Natural killer cell (primary cell): ENCODE results near the gene KCNF1. TPM values are rescaled to one million over a fixed set of nuclear protein-coding genes. Genes with fewer than 3 reads are reported as not detected.

Source experiments
- ATAC-seq, 3 donors: fragments of 150-1000 bp in 2 of 3; fragments of 200-7000 bp in 1 of 3; cut with Tn5 transposase; 1 replicate in 1 of 3; 2 replicates in 2 of 3; pipeline ENCODE4 v1.10.0; 2021; ENCODE audit warnings: mild to moderate bottlenecking in 2 of 3, moderate library complexity in 2 of 3
- DNase-seq, 2 donors: peaks; one replicate each; pipeline versions ENCODE4 v3.0.0 to v3.0.0-alpha.2; 2013 to 2021; ENCODE audit warnings: mixed read lengths in 1 of 2
- H3K27ac ChIP-seq: one replicate; pipeline ENCODE4 v1.5.1; 2013; ENCODE audit warnings: mild to moderate bottlenecking, low read length
- H3K27me3 ChIP-seq: one replicate; pipeline ENCODE4 v1.6.1; 2013; ENCODE audit warnings: low read length; ENCODE audit not compliant: control insufficient read depth, insufficient read depth
- H3K36me3 ChIP-seq: one replicate; pipeline ENCODE4 v1.6.1; 2013; ENCODE audit warnings: low read length; ENCODE audit not compliant: control insufficient read depth, insufficient read depth
- H3K4me1 ChIP-seq: one replicate; pipeline ENCODE4 v1.6.1; 2013; ENCODE audit warnings: low read length; ENCODE audit not compliant: control insufficient read depth, insufficient read depth
- H3K4me3 ChIP-seq: one replicate; pipeline ENCODE4 v1.5.1; 2013; ENCODE audit warnings: low read length
- H3K9me3 ChIP-seq: one replicate; pipeline ENCODE4 v1.6.1; 2013; ENCODE audit warnings: low read length; ENCODE audit not compliant: control insufficient read depth, insufficient read depth
- H3K27ac Mint-ChIP-seq, 2 donors: one replicate each; pipeline ENCODE4 v1.8.0; 2022; ENCODE audit warnings: mild to moderate bottlenecking in 2 of 2, mixed read lengths in 2 of 2, moderate library complexity in 1 of 2
- H3K27me3 Mint-ChIP-seq, 2 donors: one replicate each; pipeline ENCODE4 v1.8.0; 2022; ENCODE audit warnings: low read depth in 2 of 2, mixed read lengths in 2 of 2
- H3K36me3 Mint-ChIP-seq: one replicate; pipeline ENCODE4 v1.8.0; 2022; ENCODE audit warnings: mixed read lengths
- H3K4me1 Mint-ChIP-seq, 2 donors: one replicate each; pipeline ENCODE4 v1.8.0; 2022; ENCODE audit warnings: mixed read lengths in 2 of 2
- H3K4me3 Mint-ChIP-seq: one replicate; pipeline ENCODE4 v1.8.0; 2022; ENCODE audit warnings: mild to moderate bottlenecking, moderate library complexity, mixed read lengths
- H3K9me3 Mint-ChIP-seq, 2 donors: one replicate each; pipeline ENCODE4 v1.8.0; 2022; ENCODE audit warnings: mixed read lengths in 2 of 2
- WGBS: methylation state at CpG from one replicate; pipeline ENCODE4 v1.1.7; 2013; ENCODE audit warnings: missing lambda C conversion rate; ENCODE audit not compliant: insufficient coverage; 5-methylcytosine and 5-hydroxymethylcytosine counted together
- intact Hi-C: fragments of 100-400 bp; cut with micrococcal nuclease; formaldehyde crosslinking; loops from one replicate; pipeline ENCODE4 v1.14.2; 2022
- total RNA-seq, 4 donors: library from RNA; stranded (reverse); fragments of 120-200 nt in 1 of 4; gene quantifications; one replicate each; pipeline versions ENCODE4 v1.2.3 to v1.2.4, GENCODE V29; 2013 to 2022
- TF ChIP-seq, protein P1 (sequence below): fragments of 200-600 bp; IDR thresholded peaks from one replicate; pipeline ENCODE4 v1.8.0; 2022; ENCODE audit warnings: antibody characterized with exemption

The KCNF1 gene
- total RNA-seq, 3 donors from 2014 or later (not counting 1 experiment from before 2014, with no cell fraction given): not detected

DNA sequence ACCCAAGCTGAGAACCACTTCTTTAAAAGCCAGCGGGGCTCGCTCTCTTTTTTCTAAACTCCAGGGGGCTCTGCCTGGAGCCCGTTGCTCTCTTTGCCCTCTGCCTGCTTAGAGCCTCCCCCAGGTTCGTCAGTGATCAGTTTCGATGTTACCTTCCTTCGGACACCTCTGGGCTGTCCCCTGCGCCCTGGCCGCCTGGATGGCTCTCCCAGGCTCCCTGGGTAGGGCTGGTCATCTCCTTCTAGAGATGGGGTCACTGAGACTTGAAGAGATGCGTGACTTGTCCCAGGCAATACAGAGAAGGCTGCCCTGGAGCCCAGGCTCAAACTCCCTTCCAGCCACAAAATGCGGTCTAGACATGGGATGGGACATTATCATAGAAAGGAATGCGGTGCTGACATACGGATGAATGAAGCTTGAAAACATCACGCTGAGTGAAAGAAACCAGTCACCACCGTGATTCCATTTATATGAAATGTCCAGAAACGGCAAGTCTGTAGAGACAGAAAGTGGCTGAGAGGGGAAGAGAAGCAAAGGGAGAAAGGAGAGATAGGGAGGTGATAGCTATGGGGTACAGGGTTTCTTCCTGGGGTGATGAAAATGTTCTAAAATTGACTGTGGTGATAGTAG is 14.6 kb downstream of the KCNF1 start:
- Histone ChIP-seq H3K4me3 (no peak overlapping the region), H3K36me3 (no peaks in the 10 kb centered on the region), H3K27me3 (no peaks in the 10 kb centered on the region), H3K4me1 (no peaks in the 10 kb centered on the region), H3K9me3 (no peaks in the 10 kb centered on the region), H3K27ac (no peak overlapping the region)
- H3K9me3 Mint-ChIP-seq: no peaks in the 10 kb centered on the region
- no peak overlapping the region for H3K4me3 Mint-ChIP-seq
- no peak overlapping the region for H3K27ac Mint-ChIP-seq
- 72% methylated on average over 15 of the region's 15 CpGs for WGBS
- H3K27me3 Mint-ChIP-seq: peaks cover 9 to 31% of the 10 kb centered on the region in 2 donors
- no peaks in the 10 kb centered on the region for H3K4me1 Mint-ChIP-seq
- TF ChIP-seq, protein P1, sequence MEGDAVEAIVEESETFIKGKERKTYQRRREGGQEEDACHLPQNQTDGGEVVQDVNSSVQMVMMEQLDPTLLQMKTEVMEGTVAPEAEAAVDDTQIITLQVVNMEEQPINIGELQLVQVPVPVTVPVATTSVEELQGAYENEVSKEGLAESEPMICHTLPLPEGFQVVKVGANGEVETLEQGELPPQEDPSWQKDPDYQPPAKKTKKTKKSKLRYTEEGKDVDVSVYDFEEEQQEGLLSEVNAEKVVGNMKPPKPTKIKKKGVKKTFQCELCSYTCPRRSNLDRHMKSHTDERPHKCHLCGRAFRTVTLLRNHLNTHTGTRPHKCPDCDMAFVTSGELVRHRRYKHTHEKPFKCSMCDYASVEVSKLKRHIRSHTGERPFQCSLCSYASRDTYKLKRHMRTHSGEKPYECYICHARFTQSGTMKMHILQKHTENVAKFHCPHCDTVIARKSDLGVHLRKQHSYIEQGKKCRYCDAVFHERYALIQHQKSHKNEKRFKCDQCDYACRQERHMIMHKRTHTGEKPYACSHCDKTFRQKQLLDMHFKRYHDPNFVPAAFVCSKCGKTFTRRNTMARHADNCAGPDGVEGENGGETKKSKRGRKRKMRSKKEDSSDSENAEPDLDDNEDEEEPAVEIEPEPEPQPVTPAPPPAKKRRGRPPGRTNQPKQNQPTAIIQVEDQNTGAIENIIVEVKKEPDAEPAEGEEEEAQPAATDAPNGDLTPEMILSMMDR: no peak
- no peaks in the 10 kb centered on the region for H3K36me3 Mint-ChIP-seq
- ATAC-seq (no peak), DNase-seq (no peak)
- intact Hi-C loops: no loop called here

DNA sequence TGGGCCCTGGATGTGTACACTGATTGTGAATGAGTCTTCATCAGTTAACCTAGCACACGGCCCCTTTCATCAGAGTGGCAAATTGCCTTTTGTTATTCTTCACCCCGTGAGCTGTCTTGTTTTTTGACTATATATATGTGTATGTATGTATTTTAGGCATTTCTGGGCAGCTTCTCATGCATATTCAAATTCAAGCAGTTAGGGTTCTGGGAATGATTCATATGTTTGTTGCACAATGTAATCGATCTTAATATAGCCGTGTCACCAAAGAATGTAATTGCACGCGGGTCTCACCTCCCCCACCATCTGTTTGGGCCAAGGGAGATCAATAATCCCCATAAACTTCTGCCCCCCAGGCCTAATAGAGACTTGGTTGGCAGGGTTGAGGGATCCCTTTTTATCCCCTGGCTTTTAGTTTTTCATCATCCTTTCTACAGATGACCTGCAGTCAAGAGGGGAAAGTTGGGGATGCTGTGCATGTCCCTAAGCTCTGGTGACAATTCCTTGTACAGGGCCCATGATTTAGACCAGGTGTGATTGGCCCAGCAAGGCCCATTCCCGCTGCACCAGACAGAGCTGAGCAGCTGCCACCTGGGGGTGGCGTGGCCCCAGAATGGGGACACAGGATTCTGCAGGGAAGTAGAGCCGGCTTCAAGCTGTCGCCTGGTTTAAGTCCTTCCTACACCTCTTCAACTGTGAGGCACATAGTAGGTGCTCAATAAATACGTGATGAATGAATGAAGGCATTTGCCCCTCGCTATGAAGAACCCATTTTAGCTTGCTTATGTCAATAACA is 19.2 kb downstream of the KCNF1 start:
- intact Hi-C loops: no loop called here
- Mint-ChIP-seq H3K27me3 (peaks cover 10 to 30% of the 10 kb centered on the region in 2 donors), H3K36me3 (no peaks in the 10 kb centered on the region), H3K27ac (no peak overlapping the region), H3K4me1 (no peaks in the 10 kb centered on the region), H3K4me3 (no peak overlapping the region), H3K9me3 (no peaks in the 10 kb centered on the region)
- DNase-seq: no peak
- WGBS: 82% methylated on average over 10 of the region's 12 CpGs
- H3K36me3 ChIP-seq: no peaks in the 10 kb centered on the region
- H3K27me3 ChIP-seq: no peaks in the 10 kb centered on the region
- TF ChIP-seq, protein P1: no peak
- H3K27ac ChIP-seq: no peak overlapping the region
- H3K4me1 ChIP-seq: no peaks in the 10 kb centered on the region
- ATAC-seq: no peak
- H3K9me3 ChIP-seq: no peaks in the 10 kb centered on the region
- H3K4me3 ChIP-seq: no peak overlapping the region

DNA sequence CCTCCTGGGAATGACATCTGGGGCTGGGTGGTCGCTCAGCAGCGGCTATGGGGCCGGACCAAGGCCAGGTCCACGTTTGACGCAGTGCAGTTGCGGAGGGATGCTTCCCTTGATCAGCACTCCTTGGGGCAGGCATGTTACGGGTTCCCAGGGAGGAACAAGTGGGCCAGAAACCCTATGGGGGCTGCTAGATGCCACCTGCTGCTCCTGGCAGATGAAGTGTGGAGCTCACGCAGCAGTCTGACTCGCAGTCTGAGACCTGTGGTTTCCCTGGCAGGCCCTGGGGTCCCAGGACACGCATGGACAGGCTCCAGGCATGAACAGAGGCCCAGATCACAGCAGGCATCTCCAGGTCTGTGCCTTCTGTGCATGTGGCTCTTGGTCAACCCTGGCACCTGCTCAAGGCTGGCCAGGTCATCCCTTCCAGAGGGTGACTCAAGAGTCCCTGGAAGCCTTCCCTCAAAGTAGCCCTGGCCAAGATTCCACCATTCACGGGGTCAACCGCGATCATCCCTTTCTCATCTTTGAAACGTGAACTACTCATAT is 20.0 kb downstream of the KCNF1 start:
- no peak overlapping the region for H3K27ac ChIP-seq
- no peaks in the 10 kb centered on the region for H3K4me1 ChIP-seq
- no peaks in the 10 kb centered on the region for H3K36me3 ChIP-seq
- Mint-ChIP-seq H3K36me3 (no peaks in the 10 kb centered on the region), H3K27ac (no peak overlapping the region), H3K4me3 (no peak overlapping the region), H3K27me3 (peaks cover 15 to 23% of the 10 kb centered on the region in 2 donors), H3K4me1 (no peaks in the 10 kb centered on the region), H3K9me3 (no peaks in the 10 kb centered on the region)
- ATAC-seq (no peak), DNase-seq (no peak)
- TF ChIP-seq, protein P1: no peak
- WGBS: 86% methylated on average over 14 of the region's 14 CpGs
- no peaks in the 10 kb centered on the region for H3K27me3 ChIP-seq
- no peak overlapping the region for H3K4me3 ChIP-seq
- intact Hi-C loops: no loop called here
- H3K9me3 ChIP-seq: no peaks in the 10 kb centered on the region
